ENCODE measurements around the gene WBP11. TPM values are rescaled to one million over a fixed set of nuclear protein-coding genes. Genes with fewer than 3 reads are reported as not detected.
"Not testable (repeated sequence)": the region's sequence is repeated elsewhere in the genome, so short reads cannot be mapped to it uniquely, and the experiment has no call there.

The WBP11 gene
- total RNA-seq, 1 experiment from 2014 or later, result 21.4 TPM

GRCh38 chr12:14765398-14765797, 37.9 kb downstream of the WBP11 start:
- ATAC-seq, result no peak
- Histone ChIP-seq H3K9me3 (ENCODE audit: low read length) (no peaks in the 10 kb centered on the region), H3K36me3 (ENCODE audit: low read depth, low read length) (no peaks in the 10 kb centered on the region), H4K20me1 (ENCODE audit: low read length) (no peaks in the 10 kb centered on the region; the same call in 1 of the 2 replicates), H3K27ac (ENCODE audit: low read length) (no peak overlapping the region), H3F3A (ENCODE audit: low read length, unreplicated experiment) (no peaks in the 10 kb centered on the region), H2AFZ (ENCODE audit: low read length) (no peak overlapping the region), H3K27me3 (ENCODE audit: low read length) (no peaks in the 10 kb centered on the region), H3K79me2 (ENCODE audit: low read length) (peaks cover 25% of the 10 kb centered on the region), H3K9ac (ENCODE audit: low read length) (no peak overlapping the region), H3K4me1 (ENCODE audit: insufficient read depth, low read length) (peaks cover 11% of the 10 kb centered on the region; the same call in 1 of the 2 replicates), H3K4me2 (ENCODE audit: low read length) (no peak overlapping the region), H3K9me2 (replicated peaks; ENCODE audit: low read length) (no peaks in the 10 kb centered on the region), H3K4me3 (ENCODE audit: low read length) (no peak overlapping the region)
- DNase-seq, result no peak
- no peak for TF ChIP-seq EZH2phosphoT487 (IDR thresholded peaks at IDR 0.05; ENCODE audit: borderline replicate concordance, low read length)
- TF ChIP-seq CTCF (conservative IDR thresholded peaks at IDR 0.05; ENCODE audit: low read depth, low read length), result no peak
- TF ChIP-seq EZH2 (IDR thresholded peaks at IDR 0.05; ENCODE audit: low read length, unreplicated experiment), result no peak
- no TSS peak for BruUV-seq (replicated peaks)
- intact Hi-C loops (cut with micrococcal nuclease), result no loop called here
- CTCF ChIA-PET, result no interaction called here
- POLR2A ChIA-PET (ENCODE audit: unreplicated experiment), result no interaction called here

GRCh38 chr12:14759711-14760280, 43.5 kb downstream of the WBP11 start:
- H3K9me3 ChIP-seq (ENCODE audit: low read length); BruUV-seq (replicated peaks); H3F3A ChIP-seq (ENCODE audit: low read length, unreplicated experiment); H4K20me1 ChIP-seq (ENCODE audit: low read length); H3K4me1 ChIP-seq (ENCODE audit: insufficient read depth, low read length); H3K4me3 ChIP-seq (ENCODE audit: low read length); DNase-seq; H3K27me3 ChIP-seq (ENCODE audit: low read length); H3K9ac ChIP-seq (ENCODE audit: low read length); H3K27ac ChIP-seq (ENCODE audit: low read length); CTCF ChIA-PET; H2AFZ ChIP-seq (ENCODE audit: low read length); H3K9me2 ChIP-seq (replicated peaks; ENCODE audit: low read length); H3K4me2 ChIP-seq (ENCODE audit: low read length); ATAC-seq; POLR2A ChIA-PET (ENCODE audit: unreplicated experiment); intact Hi-C loops (cut with micrococcal nuclease); H3K36me3 ChIP-seq (ENCODE audit: low read depth, low read length); H3K79me2 ChIP-seq (ENCODE audit: low read length): not testable (repeated sequence)

GRCh38 chr12:14756334-14757143, 46.7 kb downstream of the WBP11 start:
- no peak for TF ChIP-seq EZH2 (IDR thresholded peaks at IDR 0.05; ENCODE audit: low read length, unreplicated experiment)
- peak; percentile 39; the same call in 1 of the 2 replicates for TF ChIP-seq CTCF (conservative IDR thresholded peaks at IDR 0.05; ENCODE audit: low read depth, low read length)
- no peak overlapping the region for H3K9ac ChIP-seq (ENCODE audit: low read length)
- no peaks in the 10 kb centered on the region for H4K20me1 ChIP-seq (ENCODE audit: low read length)
- H3F3A ChIP-seq (ENCODE audit: low read length, unreplicated experiment), result no peaks in the 10 kb centered on the region
- no peak overlapping the region for H3K4me3 ChIP-seq (ENCODE audit: low read length)
- H3K4me2 ChIP-seq (ENCODE audit: low read length), result no peak overlapping the region
- intact Hi-C loops (cut with micrococcal nuclease), result no loop called here
- no peak overlapping the region for H3K27ac ChIP-seq (ENCODE audit: low read length)
- no peaks in the 10 kb centered on the region for H3K4me1 ChIP-seq (ENCODE audit: insufficient read depth, low read length)
- H3K27me3 ChIP-seq (ENCODE audit: low read length), result no peaks in the 10 kb centered on the region
- H3K36me3 ChIP-seq (ENCODE audit: low read depth, low read length), result no peaks in the 10 kb centered on the region
- H3K9me3 ChIP-seq (ENCODE audit: low read length), result no peaks in the 10 kb centered on the region
- no TSS peak for BruUV-seq (replicated peaks)
- peak; percentile 12 for DNase-seq
- ChIA-PET POLR2A (ENCODE audit: unreplicated experiment) (no interaction called here), CTCF (no interaction called here)
- no peaks in the 10 kb centered on the region for H3K79me2 ChIP-seq (ENCODE audit: low read length)
- H3K9me2 ChIP-seq (replicated peaks; ENCODE audit: low read length), result no peaks in the 10 kb centered on the region
- H2AFZ ChIP-seq (ENCODE audit: low read length), result no peak overlapping the region
- ATAC-seq, result no peak
